ENCODE data around the gene PITPNM3.

The PITPNM3 gene

GRCh38 chr17:6458460-6458950 lies 97.8 kb downstream of the PITPNM3 start:
- no peak for DNase-seq

- DNase-seq = no peak
Observed at GRCh38 chr17:6457688-6458459, 98.5 kb downstream of the PITPNM3 start.

- no peak for DNase-seq
Observed at GRCh38 chr17:6456914-6457687, 99.3 kb downstream of the PITPNM3 start.

- no peak for DNase-seq
Observed at GRCh38 chr17:6456321-6456720, 100.0 kb downstream of the PITPNM3 start.

GRCh38 chr17:6455321-6455705 lies 101.0 kb downstream of the PITPNM3 start:
- DNase-seq = no peak

- DNase-seq = no peak
Observed at GRCh38 chr17:6454495-6455320, 101.6 kb downstream of the PITPNM3 start.

- no peak for DNase-seq
Observed at GRCh38 chr17:6453279-6454024, 102.9 kb downstream of the PITPNM3 start.

GRCh38 chr17:6452471-6453266 lies 103.7 kb downstream of the PITPNM3 start:
- no peak for DNase-seq

- DNase-seq = no peak
Observed at GRCh38 chr17:6450926-6451832, 105.2 kb downstream of the PITPNM3 start.

GRCh38 chr17:6449307-6449706 lies 107.0 kb downstream of the PITPNM3 start:
- DNase-seq = no peak

- no peak for DNase-seq
Observed at GRCh38 chr17:6448473-6448872, 107.9 kb downstream of the PITPNM3 start.

- no peak for DNase-seq
Observed at GRCh38 chr17:6446516-6447100, 109.7 kb downstream of the PITPNM3 start.

- no peak for DNase-seq
Observed at GRCh38 chr17:6444571-6445335, 111.6 kb downstream of the PITPNM3 start.

- DNase-seq = no peak
Observed at GRCh38 chr17:6443692-6444570, 112.4 kb downstream of the PITPNM3 start, which contains the start of gene PIMREG. PIMREG (plus strand) TSS chr17:6444455; CDS start chr17:6445111, 656 bp downstream.

- no peak for DNase-seq
Observed at GRCh38 chr17:6442775-6443174, 113.6 kb downstream of the PITPNM3 start.

GRCh38 chr17:6439951-6440350 lies 116.4 kb downstream of the PITPNM3 start:
- DNase-seq = no peak

- DNase-seq = no peak
Observed at GRCh38 chr17:6437956-6438355, 118.4 kb downstream of the PITPNM3 start.

- DNase-seq = no peak
Observed at GRCh38 chr17:6437466-6437865, 118.9 kb downstream of the PITPNM3 start.
